Measurements from ENCODE around the gene VPS36. TPM values are rescaled to one million over a fixed set of nuclear protein-coding genes. Genes with fewer than 3 reads are reported as not detected.

Gene VPS36, protein sequence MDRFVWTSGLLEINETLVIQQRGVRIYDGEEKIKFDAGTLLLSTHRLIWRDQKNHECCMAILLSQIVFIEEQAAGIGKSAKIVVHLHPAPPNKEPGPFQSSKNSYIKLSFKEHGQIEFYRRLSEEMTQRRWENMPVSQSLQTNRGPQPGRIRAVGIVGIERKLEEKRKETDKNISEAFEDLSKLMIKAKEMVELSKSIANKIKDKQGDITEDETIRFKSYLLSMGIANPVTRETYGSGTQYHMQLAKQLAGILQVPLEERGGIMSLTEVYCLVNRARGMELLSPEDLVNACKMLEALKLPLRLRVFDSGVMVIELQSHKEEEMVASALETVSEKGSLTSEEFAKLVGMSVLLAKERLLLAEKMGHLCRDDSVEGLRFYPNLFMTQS
- total RNA-seq: 15.8 and 20.3 TPM in 2 replicates

DNA sequence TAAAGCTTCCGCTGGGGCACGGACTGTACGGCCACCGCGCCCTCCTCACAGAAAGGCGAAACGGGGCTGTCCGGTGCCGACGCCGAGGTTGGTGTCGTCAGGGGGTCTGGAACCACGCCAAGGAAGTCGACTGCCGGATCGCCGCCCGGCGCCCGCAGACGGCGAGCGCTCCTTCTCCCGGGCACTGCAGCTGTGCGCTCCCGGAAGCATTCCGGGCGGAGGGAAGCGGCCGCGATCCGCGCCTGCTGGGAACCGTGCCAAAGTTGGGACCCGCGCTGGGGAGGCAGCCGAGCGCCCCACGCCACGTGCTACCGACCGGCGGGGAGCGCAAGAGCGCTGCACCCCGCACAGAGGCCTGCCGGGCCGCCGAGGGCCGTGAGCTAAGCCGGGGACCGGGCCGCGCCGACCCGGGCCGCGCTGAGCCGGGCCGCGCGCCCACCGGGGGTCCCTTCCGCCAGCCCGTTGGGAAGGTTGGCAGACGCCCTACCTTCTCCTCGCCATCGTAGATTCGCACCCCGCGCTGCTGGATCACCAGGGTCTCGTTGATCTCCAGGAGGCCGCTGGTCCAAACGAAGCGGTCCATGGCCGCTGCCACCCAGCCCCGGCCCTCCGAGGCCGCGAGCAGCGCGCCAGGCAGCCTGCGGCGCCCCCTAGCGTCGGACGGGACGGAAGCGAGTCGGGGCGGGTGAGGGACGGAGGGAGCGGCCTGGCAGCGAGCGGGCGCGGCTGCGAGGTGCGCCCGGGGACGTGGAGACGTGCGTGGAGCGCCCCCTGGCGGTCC, at the start of gene VPS36:
Gene VPS36, minus strand, starts transcription at position 623 of the 781 bp plus-strand sequence. Its CDS starts 40 bp downstream, at position 583.

DNA sequence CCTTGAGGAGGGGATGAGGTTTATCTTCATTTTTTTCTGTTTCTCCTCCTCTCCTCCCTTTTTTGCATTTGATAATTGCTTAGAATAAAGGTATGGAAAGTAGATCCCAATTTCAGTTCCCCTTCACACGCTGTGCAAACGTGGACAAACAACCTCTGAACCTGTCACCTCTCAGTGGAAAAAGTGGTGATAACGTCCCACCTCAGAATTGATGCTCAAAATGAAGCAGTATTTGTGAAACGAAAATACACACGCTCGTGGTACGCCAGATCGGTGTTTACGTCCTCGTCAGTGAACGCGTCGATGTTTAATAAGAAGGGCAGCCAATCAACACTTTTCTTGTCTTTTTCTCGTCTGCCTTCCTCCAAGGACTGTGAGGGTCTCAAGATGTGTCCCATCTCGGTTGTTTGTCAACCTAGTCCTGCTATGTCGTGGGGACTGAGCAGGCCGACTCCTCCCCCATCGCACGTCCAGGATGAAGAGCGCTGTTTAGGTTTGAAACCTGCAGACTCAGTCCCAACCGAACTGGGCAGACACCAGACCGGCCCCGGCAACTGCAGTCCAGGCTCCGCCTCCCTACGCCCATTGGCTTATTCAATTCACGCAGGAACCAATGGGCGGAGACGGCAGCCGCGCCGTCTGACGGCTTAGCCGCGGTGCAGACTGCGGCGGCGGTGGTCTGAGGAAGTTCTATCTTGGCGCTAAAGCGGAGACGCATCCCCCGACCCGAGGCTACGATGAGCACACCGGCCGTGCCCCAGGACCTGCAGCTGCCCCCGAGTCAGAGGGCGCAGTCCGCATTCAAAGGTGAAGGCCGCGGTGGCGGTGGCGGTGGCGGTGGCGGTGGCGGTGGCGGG, 4.6 kb upstream of the VPS36 start, which contains the start of gene CKAP2:
Gene CKAP2, plus strand, starts transcription at position 659 of the 857 bp plus-strand sequence. Its CDS starts 79 bp downstream, at position 738.

DNA sequence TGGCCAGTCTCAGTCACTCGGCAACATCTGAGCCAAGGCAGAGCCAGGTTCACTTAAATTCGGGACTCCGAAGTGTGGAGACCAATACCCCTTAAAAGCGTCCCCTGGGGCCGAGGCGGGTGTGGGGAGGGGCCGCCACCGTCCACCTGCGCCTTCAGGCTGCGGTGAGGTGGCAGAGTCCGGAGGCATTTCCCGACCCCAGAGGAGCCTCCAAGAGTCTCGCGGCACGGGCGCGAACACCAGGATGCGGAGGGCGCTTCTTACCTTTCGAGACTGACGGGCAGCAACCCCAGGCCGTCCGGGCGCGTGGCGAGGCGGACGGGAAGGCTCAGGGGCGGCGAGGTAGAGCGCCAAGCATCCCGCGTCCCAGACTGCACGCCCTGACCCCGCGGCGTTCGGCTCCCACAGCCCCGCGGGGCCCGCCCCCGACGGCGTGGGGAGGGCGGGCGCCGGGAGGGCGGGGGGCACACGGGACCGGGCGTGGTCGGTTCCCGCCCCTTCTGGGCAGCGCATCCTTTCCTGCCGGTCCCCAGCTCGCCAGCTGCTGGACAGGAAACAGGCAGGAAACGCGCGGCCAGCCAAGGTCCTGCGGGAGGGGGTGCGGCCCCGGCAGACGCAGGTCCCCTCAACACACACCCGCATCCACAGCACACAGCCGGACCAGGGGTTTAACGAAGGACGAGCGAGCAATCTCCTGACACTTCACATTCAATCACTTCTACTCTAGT, 44.5 kb downstream of the VPS36 start, which contains the start of gene THSD1:
Gene THSD1, minus strand, starts transcription at position 406 of the 728 bp plus-strand sequence. CDS start 3,572 bp downstream, outside the sequence.

Other genes starting within 250 kb of the VPS36 start
- 2.4 and 3.9 TPM in 2 replicates for gene THSD1, start 44.5 kb downstream of the VPS36 start, total RNA-seq
- 21.7 and 30.8 TPM in 2 replicates for gene CKAP2, start 4.8 kb upstream of the VPS36 start, total RNA-seq
- gene HNRNPA1L2, start 191.8 kb upstream of the VPS36 start, total RNA-seq: 2.3 and 4.5 TPM in 2 replicates
- 23.2 and 36.7 TPM in 2 replicates for gene SUGT1, start 202.2 kb upstream of the VPS36 start, total RNA-seq

All from epithelial cell of alveolus of lung (primary cell).